Body of pancreas (tissue), 4 donors: Measurements from ENCODE around the gene CSF2RB.

Source experiments
- POLR2A ChIP-seq, 3 donors: fragments of 450-650 bp; IDR thresholded peaks; one replicate each; pipeline ENCODE4 v1.6.1; 2016; ENCODE audit warnings: antibody characterized with exemption in 3 of 3, mild to moderate bottlenecking in 2 of 3
- TF ChIP-seq, protein P1 (sequence below), 7 experiments: fragments of 450-650 bp in 4 of 7; fragments of 200-600 bp in 3 of 7; sonication (generic) in 3 of 7; IDR thresholded peaks; one replicate each; pipeline ENCODE4 v1.5.1; 2016 to 2019; ENCODE audit warnings: antibody characterized with exemption in 7 of 7

DNA sequence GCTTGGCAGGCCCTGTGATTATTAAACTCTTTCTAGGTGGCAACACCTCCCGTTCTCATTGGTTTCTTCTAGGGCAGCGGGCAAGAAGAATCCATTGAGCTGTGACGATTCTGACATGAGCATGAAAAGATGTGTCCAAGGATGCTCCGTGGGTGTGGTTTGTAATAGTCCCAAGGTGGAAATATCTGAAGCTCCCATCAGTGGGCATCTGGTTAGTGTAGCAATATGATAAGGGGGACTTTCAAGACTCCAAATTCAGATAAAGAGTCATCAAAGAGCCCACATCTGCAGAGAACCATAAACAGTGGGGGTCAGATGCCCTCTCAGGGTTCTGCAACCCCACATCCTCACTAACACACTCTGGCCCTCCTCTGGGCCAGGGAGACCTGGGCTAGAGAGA, 63.2 kb downstream of the CSF2RB start:
- TF ChIP-seq, protein P1, sequence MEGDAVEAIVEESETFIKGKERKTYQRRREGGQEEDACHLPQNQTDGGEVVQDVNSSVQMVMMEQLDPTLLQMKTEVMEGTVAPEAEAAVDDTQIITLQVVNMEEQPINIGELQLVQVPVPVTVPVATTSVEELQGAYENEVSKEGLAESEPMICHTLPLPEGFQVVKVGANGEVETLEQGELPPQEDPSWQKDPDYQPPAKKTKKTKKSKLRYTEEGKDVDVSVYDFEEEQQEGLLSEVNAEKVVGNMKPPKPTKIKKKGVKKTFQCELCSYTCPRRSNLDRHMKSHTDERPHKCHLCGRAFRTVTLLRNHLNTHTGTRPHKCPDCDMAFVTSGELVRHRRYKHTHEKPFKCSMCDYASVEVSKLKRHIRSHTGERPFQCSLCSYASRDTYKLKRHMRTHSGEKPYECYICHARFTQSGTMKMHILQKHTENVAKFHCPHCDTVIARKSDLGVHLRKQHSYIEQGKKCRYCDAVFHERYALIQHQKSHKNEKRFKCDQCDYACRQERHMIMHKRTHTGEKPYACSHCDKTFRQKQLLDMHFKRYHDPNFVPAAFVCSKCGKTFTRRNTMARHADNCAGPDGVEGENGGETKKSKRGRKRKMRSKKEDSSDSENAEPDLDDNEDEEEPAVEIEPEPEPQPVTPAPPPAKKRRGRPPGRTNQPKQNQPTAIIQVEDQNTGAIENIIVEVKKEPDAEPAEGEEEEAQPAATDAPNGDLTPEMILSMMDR (IDR thresholded peaks at IDR 0.05): no peak
- TF ChIP-seq POLR2A (IDR thresholded peaks at IDR 0.05): no peak
